HEK293 (cell line): ENCODE measurements around the gene PTPRN2.

Experiments used
- CTCF ChIA-PET: fragments of 350-600 bp; formaldehyde crosslinking; extraction: SDS; loops from one replicate; lab custom pipeline; 2021; ENCODE audit warnings: antibody characterized with exemption; lab: Yijun Ruan, JAX
- POLR2A ChIA-PET: fragments of 300-600 bp; formaldehyde crosslinking; extraction: SDS; loops from one replicate; lab custom pipeline; 2020; ENCODE audit warnings: antibody characterized with exemption, inconsistent platforms; lab: Yijun Ruan, JAX
- H3K27ac ChIP-seq: fragments of 200-500 bp; sonication (Bioruptor generic); 2 replicates; pipeline ENCODE4 v1.5.1; 2014; ENCODE audit warnings: low read depth, low read length, control low read depth, inconsistent platforms; ENCODE audit errors: extremely low read depth
- H3K36me3 ChIP-seq, 2 experiments: fragments of 200-500 bp in 1 of 2; sonication (Bioruptor generic) in 1 of 2; 1 replicate in 1 of 2; 2 replicates in 1 of 2; pipeline ENCODE4 v1.5.1; 2014 to 2017; ENCODE audit warnings: inconsistent platforms in 2 of 2, low read length in 2 of 2; ENCODE audit not compliant: control insufficient read depth in 2 of 2, insufficient read depth in 1 of 2
- H3K4me1 ChIP-seq: fragments of 200-500 bp; sonication (Bioruptor generic); 2 replicates; pipeline ENCODE4 v1.5.1; 2014; ENCODE audit warnings: mild to moderate bottlenecking, low read length, inconsistent platforms; ENCODE audit not compliant: control insufficient read depth, insufficient read depth
- H3K4me3 ChIP-seq: 2 replicates; pipeline ENCODE4 v1.5.1; 2011; ENCODE audit warnings: low read depth, mild to moderate bottlenecking, control low read depth, low read length, moderate library complexity
- H3K9me3 ChIP-seq: fragments of 200-500 bp; sonication (Bioruptor generic); 2 replicates; pipeline ENCODE4 v1.5.1; 2014; ENCODE audit warnings: low read depth, low read length, inconsistent platforms; ENCODE audit not compliant: control insufficient read depth, insufficient read depth
- KLF1 ChIP-seq: fragments of 450-650 bp; formaldehyde crosslinking; IDR thresholded peaks from 2 replicates; pipeline ENCODE4 v1.5.1; 2016; ENCODE audit warnings: missing biosample characterization, missing genetic modification characterization
- SP2 ChIP-seq: fragments of 450-650 bp; formaldehyde crosslinking; IDR thresholded peaks from 2 replicates; pipeline ENCODE4 v1.5.1; 2016; ENCODE audit warnings: missing biosample characterization, missing genetic modification characterization
- SP3 ChIP-seq: fragments of 450-650 bp; formaldehyde crosslinking; IDR thresholded peaks from 2 replicates; pipeline ENCODE4 v1.5.1; 2016; ENCODE audit warnings: missing biosample characterization, missing genetic modification characterization
- YY2 ChIP-seq: fragments of 450-650 bp; formaldehyde crosslinking; IDR thresholded peaks from 2 replicates; pipeline ENCODE4 v1.5.1; 2016; ENCODE audit warnings: missing biosample characterization, missing genetic modification characterization
- ZNF133 ChIP-seq: fragments of 450-650 bp; formaldehyde crosslinking; IDR thresholded peaks from 2 replicates; pipeline ENCODE4 v1.5.1; 2016; ENCODE audit warnings: missing biosample characterization, missing genetic modification characterization
- ZNF157 ChIP-seq: fragments of 450-650 bp; formaldehyde crosslinking; IDR thresholded peaks from 2 replicates; pipeline ENCODE4 v1.5.1; 2016; ENCODE audit warnings: missing biosample characterization, missing genetic modification characterization
- ZNF169 ChIP-seq: fragments of 450-650 bp; formaldehyde crosslinking; IDR thresholded peaks from 2 replicates; pipeline ENCODE4 v1.5.1; 2016; ENCODE audit warnings: missing biosample characterization, missing genetic modification characterization
- ZNF302 ChIP-seq: fragments of 450-650 bp; formaldehyde crosslinking; IDR thresholded peaks from 2 replicates; pipeline ENCODE4 v1.5.1; 2016; ENCODE audit warnings: missing biosample characterization, missing genetic modification characterization, low read depth
- ZNF341 ChIP-seq: fragments of 450-650 bp; formaldehyde crosslinking; IDR thresholded peaks from 2 replicates; pipeline ENCODE4; 2016; ENCODE audit warnings: low read depth, missing biosample characterization, missing genetic modification characterization
- ZNF549 ChIP-seq: fragments of 450-650 bp; IDR thresholded peaks from 2 replicates; pipeline ENCODE4 v1.5.1; 2018; ENCODE audit warnings: missing biosample characterization, missing genetic modification characterization, mild to moderate bottlenecking, inconsistent platforms, moderate library complexity
- ZNF677 ChIP-seq: fragments of 450-650 bp; IDR thresholded peaks from 2 replicates; pipeline ENCODE4 v1.5.0; 2018; ENCODE audit warnings: missing biosample characterization, mild to moderate bottlenecking, missing genetic modification characterization, moderate library complexity
- ZNF76 ChIP-seq: fragments of 450-650 bp; formaldehyde crosslinking; IDR thresholded peaks from 2 replicates; pipeline ENCODE4; 2016; ENCODE audit warnings: low read depth, missing biosample characterization, missing genetic modification characterization, borderline replicate concordance
- ZNF785 ChIP-seq: fragments of 450-650 bp; formaldehyde crosslinking; IDR thresholded peaks from 2 replicates; pipeline ENCODE4 v1.5.1; 2016; ENCODE audit warnings: missing biosample characterization, missing genetic modification characterization
- ZNF791 ChIP-seq: fragments of 450-650 bp; formaldehyde crosslinking; IDR thresholded peaks from 2 replicates; pipeline ENCODE4 v1.5.1; 2016; ENCODE audit warnings: missing biosample characterization, missing genetic modification characterization
- TF ChIP-seq, protein P1 (sequence below): fragments of 450-650 bp; formaldehyde crosslinking; IDR thresholded peaks from 2 replicates; pipeline ENCODE4 v1.5.1; 2017; ENCODE audit warnings: missing biosample characterization, missing genetic modification characterization
- TF ChIP-seq, protein P2 (sequence below): fragments of 450-650 bp; formaldehyde crosslinking; IDR thresholded peaks from 2 replicates; pipeline ENCODE4 v1.5.1; 2016; ENCODE audit warnings: missing biosample characterization, missing genetic modification characterization, borderline replicate concordance
- TF ChIP-seq, protein P3 (sequence below): fragments of 450-650 bp; formaldehyde crosslinking; IDR thresholded peaks from 2 replicates; pipeline ENCODE4 v1.5.1; 2016; ENCODE audit warnings: missing biosample characterization, missing genetic modification characterization

PTPRN2 gene

DNA sequence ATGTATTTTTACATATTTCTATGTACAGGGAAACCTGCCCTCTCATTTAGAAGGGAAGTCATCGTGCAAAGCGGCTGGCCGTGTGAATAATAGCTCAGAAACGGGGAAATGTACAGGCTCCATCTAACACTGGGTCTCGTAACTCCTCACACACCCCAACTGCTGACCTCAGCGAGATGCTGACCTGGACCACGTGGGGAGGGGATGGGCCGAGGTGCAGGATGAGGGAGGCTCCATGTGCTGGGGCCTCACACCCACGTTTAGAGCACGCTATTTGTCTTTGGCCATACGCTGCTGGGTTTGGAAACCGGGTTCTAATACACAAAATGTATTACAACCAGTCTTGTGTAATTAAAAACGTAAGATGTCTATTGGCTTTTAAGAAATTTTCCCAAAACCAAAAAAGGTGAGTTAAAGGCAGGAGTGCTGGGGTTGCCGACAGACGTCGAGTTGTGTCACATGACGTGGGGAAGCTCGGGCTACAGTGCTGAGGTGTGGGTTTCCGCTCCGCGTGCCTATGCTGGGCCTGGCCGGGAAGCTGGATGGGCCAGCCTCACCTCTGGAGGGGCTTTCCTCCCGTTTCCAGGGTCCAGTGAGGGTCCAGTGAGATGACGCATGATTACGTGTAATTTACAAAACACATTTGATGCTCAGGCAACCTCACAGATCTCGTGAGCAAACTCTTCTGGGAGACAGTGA, 1035.2 kb downstream of the PTPRN2 start (continued):
- TF ChIP-seq ZNF549 (tag by site-specific recombination) = no peak

DNA sequence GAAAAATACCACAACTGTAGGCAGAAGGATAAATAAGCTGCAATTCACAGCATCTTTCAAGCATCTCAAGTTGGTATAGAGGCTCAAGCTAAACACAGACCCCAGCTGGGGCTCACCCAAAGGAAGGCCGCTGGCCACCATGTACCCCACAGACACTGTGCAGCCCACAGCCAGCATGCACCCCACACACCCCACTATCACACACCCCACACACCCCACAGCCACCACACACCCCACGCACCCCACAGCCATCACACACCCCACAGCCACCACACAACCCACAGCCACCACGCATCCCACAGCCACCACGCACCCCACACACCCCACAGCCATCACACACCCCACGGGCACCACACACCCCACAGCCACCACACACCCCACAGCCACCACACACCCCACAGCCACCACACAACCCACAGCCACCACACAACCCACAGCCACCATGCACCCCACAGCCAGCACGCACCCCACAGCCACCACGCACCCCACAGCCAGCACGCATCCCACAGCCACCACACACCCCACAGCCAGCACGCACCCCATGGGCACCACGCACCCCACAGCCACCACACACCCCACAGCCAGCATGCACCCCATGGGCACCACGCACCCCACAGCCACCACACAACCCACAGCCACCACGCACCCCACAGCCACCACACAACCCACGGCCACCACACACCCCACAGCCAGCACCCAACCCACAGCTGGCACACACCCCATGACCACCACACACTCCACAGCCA, 1036.1 kb downstream of the PTPRN2 start:
- no peak overlapping the region for H3K27ac ChIP-seq
- TF ChIP-seq ZNF157 (no peak), ZNF76 (tag by site-specific recombination) (no peak), ZNF341 (tag by site-specific recombination) (no peak), SP2 (tag by site-specific recombination) (no peak), ZNF302 (tag by site-specific recombination) (no peak), YY2 (tag by site-specific recombination) (no peak), ZNF791 (tag by site-specific recombination) (no peak), SP3 (tag by site-specific recombination) (no peak), KLF1 (no peak), ZNF785 (tag by site-specific recombination) (no peak), ZNF549 (tag by site-specific recombination) (no peak), ZNF169 (no peak), ZNF677 (no peak), ZNF133 (tag by site-specific recombination) (no peak)
- TF ChIP-seq, protein P1, sequence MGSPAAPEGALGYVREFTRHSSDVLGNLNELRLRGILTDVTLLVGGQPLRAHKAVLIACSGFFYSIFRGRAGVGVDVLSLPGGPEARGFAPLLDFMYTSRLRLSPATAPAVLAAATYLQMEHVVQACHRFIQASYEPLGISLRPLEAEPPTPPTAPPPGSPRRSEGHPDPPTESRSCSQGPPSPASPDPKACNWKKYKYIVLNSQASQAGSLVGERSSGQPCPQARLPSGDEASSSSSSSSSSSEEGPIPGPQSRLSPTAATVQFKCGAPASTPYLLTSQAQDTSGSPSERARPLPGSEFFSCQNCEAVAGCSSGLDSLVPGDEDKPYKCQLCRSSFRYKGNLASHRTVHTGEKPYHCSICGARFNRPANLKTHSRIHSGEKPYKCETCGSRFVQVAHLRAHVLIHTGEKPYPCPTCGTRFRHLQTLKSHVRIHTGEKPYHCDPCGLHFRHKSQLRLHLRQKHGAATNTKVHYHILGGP (tag by site-specific recombination) = no peak
- TF ChIP-seq, protein P2, sequence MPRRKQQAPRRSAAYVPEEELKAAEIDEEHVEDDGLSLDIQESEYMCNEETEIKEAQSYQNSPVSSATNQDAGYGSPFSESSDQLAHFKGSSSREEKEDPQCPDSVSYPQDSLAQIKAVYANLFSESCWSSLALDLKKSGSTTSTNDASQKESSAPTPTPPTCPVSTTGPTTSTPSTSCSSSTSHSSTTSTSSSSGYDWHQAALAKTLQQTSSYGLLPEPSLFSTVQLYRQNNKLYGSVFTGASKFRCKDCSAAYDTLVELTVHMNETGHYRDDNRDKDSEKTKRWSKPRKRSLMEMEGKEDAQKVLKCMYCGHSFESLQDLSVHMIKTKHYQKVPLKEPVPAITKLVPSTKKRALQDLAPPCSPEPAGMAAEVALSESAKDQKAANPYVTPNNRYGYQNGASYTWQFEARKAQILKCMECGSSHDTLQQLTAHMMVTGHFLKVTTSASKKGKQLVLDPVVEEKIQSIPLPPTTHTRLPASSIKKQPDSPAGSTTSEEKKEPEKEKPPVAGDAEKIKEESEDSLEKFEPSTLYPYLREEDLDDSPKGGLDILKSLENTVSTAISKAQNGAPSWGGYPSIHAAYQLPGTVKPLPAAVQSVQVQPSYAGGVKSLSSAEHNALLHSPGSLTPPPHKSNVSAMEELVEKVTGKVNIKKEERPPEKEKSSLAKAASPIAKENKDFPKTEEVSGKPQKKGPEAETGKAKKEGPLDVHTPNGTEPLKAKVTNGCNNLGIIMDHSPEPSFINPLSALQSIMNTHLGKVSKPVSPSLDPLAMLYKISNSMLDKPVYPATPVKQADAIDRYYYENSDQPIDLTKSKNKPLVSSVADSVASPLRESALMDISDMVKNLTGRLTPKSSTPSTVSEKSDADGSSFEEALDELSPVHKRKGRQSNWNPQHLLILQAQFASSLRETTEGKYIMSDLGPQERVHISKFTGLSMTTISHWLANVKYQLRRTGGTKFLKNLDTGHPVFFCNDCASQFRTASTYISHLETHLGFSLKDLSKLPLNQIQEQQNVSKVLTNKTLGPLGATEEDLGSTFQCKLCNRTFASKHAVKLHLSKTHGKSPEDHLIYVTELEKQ = no peak
- TF ChIP-seq, protein P3, sequence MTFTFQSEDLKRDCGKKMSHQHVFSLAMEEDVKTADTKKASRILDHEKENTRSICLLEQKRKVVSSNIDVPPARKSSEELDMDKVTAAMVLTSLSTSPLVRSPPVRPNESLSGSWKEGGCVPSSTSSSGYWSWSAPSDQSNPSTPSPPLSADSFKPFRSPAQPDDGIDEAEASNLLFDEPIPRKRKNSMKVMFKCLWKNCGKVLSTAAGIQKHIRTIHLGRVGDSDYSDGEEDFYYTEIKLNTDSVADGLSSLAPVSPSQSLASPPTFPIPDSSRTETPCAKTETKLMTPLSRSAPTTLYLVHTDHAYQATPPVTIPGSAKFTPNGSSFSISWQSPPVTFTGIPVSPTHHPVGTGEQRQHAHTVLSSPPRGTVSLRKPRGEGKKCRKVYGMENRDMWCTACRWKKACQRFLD = no peak
- TF ChIP-seq, all 188 proteins: peak for 0
- H3K4me1 ChIP-seq = no peaks in the 10 kb centered on the region
- no peak overlapping the region for H3K4me3 ChIP-seq
- CTCF ChIA-PET = interaction anchor here (0.7 kb wide), 1 partner anchor 117 kb away, joined by 3 read pairs; no protein-coding TSS in a partner anchor
- H3K9me3 ChIP-seq = no peaks in the 10 kb centered on the region
- POLR2A ChIA-PET = no interaction called here
- no peaks in the 10 kb centered on the region for H3K36me3 ChIP-seq
